Stimulated activated CD4-positive, alpha-beta T cell treated with anti-CD3 and anti-CD28 coated beads, Interleukin-2, amount 100 ng/mL, for 24 hours (primary cell): ENCODE data around the gene TLL2.

ENCODE experiments used
- DNase-seq, 2 donors: peaks; one replicate each; pipeline ENCODE4 v3.0.0-alpha.2; 2020

TLL2 gene

GRCh38 chr10:96317067-96317833, 196.5 kb downstream of the TLL2 start:
- no peak for DNase-seq
